ENCODE data around the gene RBM20. TPM values are rescaled to one million over a fixed set of nuclear protein-coding genes. Genes with fewer than 3 reads are reported as not detected.

RBM20 gene
- total and polyA plus RNA-seq, 5 donors from 2014 or later: 0.15 to 0.72 TPM; not detected in 3

GRCh38 chr10:110883924-110884323 is 239.8 kb downstream of the RBM20 start:
- Mint-ChIP-seq H3K9me3 (no peaks in the 10 kb centered on the region), H3K27me3 (no peaks in the 10 kb centered on the region), H3K4me1 (peaks cover 36 to 73% (median 43%) of the 10 kb centered on the region in 4 donors), H3K4me3 (peak overlapping the region; percentile 37 to 77 (median 66)), H3K36me3 (peaks cover 51% of the 10 kb centered on the region), H3K27ac (peak overlapping the region in 2 of 3 donors; percentile 9 to 16)
- Histone ChIP-seq H3K4me3 (ENCODE audit: low read depth, low read length) (peak overlapping the region; percentile 65), H3K4me1 (ENCODE audit: control insufficient read depth, insufficient read depth, low read length, poor library complexity, severe bottlenecking) (peaks cover 36% of the 10 kb centered on the region), H3K27ac (ENCODE audit: insufficient read depth, low read length, poor library complexity, severe bottlenecking) (peak overlapping the region; percentile 24), H3K9me3 (ENCODE audit: control insufficient read depth in 2 of 2, low read length in 2 of 2) (no peaks in the 10 kb centered on the region), H3K36me3 (ENCODE audit: control insufficient read depth, insufficient read depth, low read length) (peaks cover 79% of the 10 kb centered on the region), H3K27me3 (ENCODE audit: control insufficient read depth, insufficient read depth, low read length) (no peaks in the 10 kb centered on the region)
- DNase-seq: no peak
- no peak for ATAC-seq (ENCODE audit: low read depth in 2 of 2)

- Histone ChIP-seq H3K27ac (ENCODE audit: insufficient read depth, low read length, poor library complexity, severe bottlenecking) (peak overlapping the region; percentile 42), H3K27me3 (ENCODE audit: control insufficient read depth, insufficient read depth, low read length) (no peaks in the 10 kb centered on the region), H3K9me3 (ENCODE audit: control insufficient read depth in 2 of 2, low read length in 2 of 2) (no peaks in the 10 kb centered on the region), H3K36me3 (ENCODE audit: control insufficient read depth, insufficient read depth, low read length) (peaks cover 89% of the 10 kb centered on the region), H3K4me1 (ENCODE audit: control insufficient read depth, insufficient read depth, low read length, poor library complexity, severe bottlenecking) (peaks cover 26% of the 10 kb centered on the region), H3K4me3 (ENCODE audit: low read depth, low read length) (peak overlapping the region; percentile 20)
- Mint-ChIP-seq H3K4me1 (peaks cover 23 to 66% (median 36%) of the 10 kb centered on the region in 4 donors), H3K36me3 (peaks cover 54% of the 10 kb centered on the region), H3K27ac (peak overlapping the region; percentile 8 to 27 (median 10)), H3K27me3 (no peaks in the 10 kb centered on the region), H3K9me3 (no peaks in the 10 kb centered on the region), H3K4me3 (peak overlapping the region in 2 of 4 donors; percentile 4 to 31)
- no peak for DNase-seq
- ATAC-seq (ENCODE audit: low read depth in 2 of 2): no peak
These were observed 242.0 kb downstream of the RBM20 start for GRCh38 chr10:110885932-110886674.

- H3K9me3 Mint-ChIP-seq: no peaks in the 10 kb centered on the region
- no peaks in the 10 kb centered on the region for H3K27me3 Mint-ChIP-seq
- Histone ChIP-seq H3K36me3 (ENCODE audit: control insufficient read depth, insufficient read depth, low read length) (peaks cover 89% of the 10 kb centered on the region), H3K4me1 (ENCODE audit: control insufficient read depth, insufficient read depth, low read length, poor library complexity, severe bottlenecking) (peaks cover 23% of the 10 kb centered on the region), H3K27ac (ENCODE audit: insufficient read depth, low read length, poor library complexity, severe bottlenecking) (no peak overlapping the region), H3K4me3 (ENCODE audit: low read depth, low read length) (no peak overlapping the region), H3K9me3 (ENCODE audit: control insufficient read depth in 2 of 2, low read length in 2 of 2) (no peaks in the 10 kb centered on the region), H3K27me3 (ENCODE audit: control insufficient read depth, insufficient read depth, low read length) (no peaks in the 10 kb centered on the region)
- H3K4me1 Mint-ChIP-seq: peaks cover 33 to 63% (median 36%) of the 10 kb centered on the region in 4 donors
- H3K36me3 Mint-ChIP-seq: peaks cover 54% of the 10 kb centered on the region
- DNase-seq (no peak), ATAC-seq (ENCODE audit: low read depth in 2 of 2) (no peak)
- H3K4me3 Mint-ChIP-seq: no peak overlapping the region
- peak overlapping the region in 2 of 3 donors; percentile 22 to 78 for H3K27ac Mint-ChIP-seq
These were observed 243.4 kb downstream of the RBM20 start for GRCh38 chr10:110887560-110887959.

Other genes starting within 250 kb of the RBM20 start
- gene DUSP5, start 146.4 kb upstream of the RBM20 start, total RNA-seq: 142 TPM
- 1 to 10 TPM; 1.3 to 5.1 (median 2.3) TPM for gene DUSP5, start 146.4 kb upstream of the RBM20 start, polyA plus RNA-seq
- gene SMC3, start 76.6 kb upstream of the RBM20 start, total RNA-seq: 47.7 TPM
- 10 to 100 TPM; 61.1 to 68.9 (median 67.0) TPM for gene SMC3, start 76.6 kb upstream of the RBM20 start, polyA plus RNA-seq
- 213 TPM for gene PDCD4, start 227.6 kb downstream of the RBM20 start, total RNA-seq
- gene PDCD4, start 227.6 kb downstream of the RBM20 start, polyA plus RNA-seq: 100 to 1,000 TPM; 167 to 224 (median 195) TPM

Data from CD4-positive, CD25-positive, alpha-beta regulatory T cell (primary cell).